ENCODE measurements around the gene OAF.
A peak's percentile ranks its signal among the peaks of the same experiment; 100 is the strongest.

Gene OAF

DNA sequence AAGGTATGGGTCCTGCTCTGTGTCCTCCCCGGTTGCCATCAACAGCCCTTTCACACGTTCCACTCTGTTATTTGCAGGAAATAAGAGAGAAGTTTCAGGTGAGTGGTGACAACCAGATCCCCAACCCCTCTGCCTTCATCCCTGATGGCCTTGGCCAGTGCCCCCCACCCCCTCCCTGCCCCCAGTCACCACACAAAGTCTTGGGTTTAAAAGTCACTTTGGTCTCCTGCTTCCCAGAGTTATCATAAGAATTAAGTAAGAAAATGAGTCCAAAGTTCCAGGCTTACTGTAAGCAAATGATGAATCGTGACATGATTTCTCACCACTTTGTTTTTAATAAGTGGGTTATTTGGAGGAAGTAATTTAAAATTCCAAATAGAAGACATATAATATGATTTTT, 9.2 kb upstream of the OAF start:
- DNase-seq, result no peak

DNA sequence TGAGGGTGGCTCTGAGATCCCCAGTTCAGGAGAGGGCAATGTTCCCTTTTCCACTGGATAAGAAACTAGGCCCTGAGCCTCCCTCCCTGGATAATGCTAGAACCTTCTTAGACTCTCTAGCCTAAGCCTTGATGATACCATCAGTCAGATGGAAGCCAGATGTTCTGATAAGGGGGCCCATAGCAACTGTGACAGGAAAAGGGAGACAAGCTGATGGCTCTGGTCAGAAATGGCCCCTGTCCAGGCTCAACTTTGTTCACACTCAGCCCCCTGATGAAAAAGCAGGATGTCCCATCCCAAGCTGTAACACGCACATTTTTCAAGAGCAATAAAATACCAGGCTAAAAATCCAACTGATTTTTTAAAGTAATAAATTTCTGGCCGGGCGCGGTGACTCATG, 7.2 kb upstream of the OAF start:
- no peak for DNase-seq

DNA sequence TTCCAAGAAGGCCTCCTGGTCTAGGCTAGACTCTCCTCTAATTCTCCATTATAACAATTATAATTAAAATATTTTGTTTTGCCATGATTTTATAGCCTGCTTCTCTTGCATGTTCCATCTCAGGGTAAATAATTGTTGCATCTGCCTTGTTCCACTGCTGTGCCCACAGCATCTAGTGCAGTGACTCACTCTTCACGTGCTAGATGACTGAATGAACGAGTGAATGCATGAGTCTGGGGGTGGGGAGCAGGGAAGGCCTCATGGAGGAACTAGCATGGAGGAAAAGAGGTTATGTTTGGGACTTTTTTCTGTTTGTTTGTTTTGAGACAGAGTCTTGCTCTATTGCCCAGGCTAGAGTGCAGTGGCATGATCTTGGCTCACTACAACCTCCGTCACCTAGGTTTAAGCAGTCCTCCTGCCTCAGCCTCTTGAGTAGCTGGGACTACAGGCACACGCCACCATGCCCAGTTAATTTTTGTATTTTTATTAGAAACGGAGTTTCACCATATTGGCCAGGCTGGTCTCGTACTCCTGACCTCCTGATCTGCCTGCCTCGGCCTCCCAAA, 5.2 kb upstream of the OAF start:
- DNase-seq, result no peak

DNA sequence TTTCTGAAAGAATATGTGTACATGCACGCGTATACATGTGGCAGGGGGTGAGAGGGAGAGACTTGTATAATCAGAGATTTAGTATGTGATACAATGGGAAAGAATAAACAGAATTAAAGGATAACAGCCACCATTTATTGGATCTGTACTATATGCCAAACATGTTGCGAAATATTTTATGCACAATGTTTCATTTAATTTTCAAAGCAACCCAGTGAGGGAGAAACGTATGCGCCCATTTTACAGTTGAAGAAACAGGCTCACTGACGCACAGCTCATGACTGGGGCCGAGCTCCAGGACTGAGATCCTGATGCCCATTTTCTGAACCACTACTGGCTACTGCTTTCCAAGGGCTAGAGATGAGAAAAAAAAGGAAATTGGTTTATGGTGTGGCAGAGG, 3.3 kb upstream of the OAF start:
- DNase-seq, result no peak

DNA sequence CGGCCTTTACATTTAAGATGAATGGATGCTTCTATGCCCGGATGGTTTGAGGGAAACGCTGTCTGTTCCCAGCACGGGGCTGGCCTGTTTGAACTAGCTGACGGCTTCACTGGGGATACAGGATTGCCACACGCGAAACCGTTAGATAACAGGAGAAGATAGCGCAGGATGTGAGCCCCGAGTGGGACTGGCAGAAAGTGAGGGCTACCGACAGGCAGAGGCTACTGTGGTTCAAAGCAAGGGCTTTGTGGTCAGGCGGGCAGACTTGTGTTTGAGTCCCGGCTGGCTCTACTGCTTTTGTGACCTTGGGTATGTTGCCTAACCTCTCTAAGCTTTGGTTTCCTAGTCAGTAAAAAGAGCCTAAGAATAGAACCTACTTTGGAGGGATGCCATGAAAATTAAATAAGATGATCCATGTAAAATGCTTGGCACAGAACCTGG, 2.8 kb upstream of the OAF start:
- DNase-seq, result no peak

DNA sequence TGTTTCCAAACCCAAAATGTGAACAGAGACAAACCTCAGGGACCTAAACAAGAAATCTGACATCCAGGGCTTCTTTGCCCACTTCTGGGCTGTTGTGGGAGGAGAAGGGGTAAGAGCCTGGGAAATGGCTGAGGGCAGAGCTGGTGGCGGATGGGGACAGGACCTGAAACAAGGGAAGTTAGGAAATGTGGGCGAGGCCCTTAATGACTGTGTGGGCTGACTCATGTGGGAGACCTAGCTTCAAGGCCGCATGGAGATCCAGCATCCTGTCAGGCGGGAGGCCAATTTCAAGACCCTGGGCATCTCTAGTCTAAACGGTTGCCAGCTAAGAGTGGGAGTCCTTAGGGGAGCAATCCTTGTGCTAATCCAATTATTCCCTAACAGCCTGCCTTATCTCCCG, 2.1 kb upstream of the OAF start:
- DNase-seq, result no peak

DNA sequence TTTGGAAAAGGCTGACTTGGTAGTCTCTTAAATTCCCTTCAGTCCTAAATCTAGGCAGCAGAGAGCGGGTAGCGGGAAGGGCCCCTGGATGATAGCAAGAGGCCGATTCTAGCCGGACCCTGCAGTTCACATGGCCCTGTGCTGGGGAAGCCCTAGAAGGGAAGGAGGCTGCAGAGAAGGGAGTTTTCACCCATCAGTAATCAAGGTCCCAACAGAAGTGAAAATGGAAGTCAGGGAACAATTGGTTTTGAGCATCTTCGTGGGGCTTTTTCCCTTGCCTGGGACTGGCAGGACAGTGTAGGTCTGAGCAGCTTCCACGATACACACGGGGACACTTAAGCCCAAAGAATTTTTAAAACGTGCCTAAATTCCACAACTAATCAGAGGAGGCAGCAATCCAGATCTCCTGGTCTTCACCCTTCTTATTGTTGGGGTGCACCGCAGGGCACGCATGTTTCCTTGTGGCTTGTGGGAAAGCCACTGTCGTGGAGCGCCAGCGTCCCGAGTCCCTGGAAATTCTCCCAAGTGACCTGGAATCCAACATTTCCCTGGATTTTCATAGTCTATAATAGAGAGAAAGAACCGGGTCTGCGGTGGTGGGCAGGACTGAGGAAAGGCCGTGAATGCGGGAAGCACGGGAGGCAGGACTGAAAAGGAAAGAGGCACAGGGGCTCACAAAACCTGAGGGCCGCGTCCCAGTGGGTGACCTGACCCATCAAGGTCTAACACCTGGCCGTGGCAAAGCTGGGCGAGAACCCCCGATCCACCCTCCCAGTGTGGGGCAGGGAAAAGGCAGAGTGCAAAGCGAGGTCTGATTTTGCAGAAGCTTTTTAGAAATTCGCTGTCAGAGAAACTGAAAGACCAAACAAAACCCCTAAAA, 846 bp upstream of the OAF start:
- peak in 2 of 56 donors; percentile 20 to 34 for DNase-seq

DNA sequence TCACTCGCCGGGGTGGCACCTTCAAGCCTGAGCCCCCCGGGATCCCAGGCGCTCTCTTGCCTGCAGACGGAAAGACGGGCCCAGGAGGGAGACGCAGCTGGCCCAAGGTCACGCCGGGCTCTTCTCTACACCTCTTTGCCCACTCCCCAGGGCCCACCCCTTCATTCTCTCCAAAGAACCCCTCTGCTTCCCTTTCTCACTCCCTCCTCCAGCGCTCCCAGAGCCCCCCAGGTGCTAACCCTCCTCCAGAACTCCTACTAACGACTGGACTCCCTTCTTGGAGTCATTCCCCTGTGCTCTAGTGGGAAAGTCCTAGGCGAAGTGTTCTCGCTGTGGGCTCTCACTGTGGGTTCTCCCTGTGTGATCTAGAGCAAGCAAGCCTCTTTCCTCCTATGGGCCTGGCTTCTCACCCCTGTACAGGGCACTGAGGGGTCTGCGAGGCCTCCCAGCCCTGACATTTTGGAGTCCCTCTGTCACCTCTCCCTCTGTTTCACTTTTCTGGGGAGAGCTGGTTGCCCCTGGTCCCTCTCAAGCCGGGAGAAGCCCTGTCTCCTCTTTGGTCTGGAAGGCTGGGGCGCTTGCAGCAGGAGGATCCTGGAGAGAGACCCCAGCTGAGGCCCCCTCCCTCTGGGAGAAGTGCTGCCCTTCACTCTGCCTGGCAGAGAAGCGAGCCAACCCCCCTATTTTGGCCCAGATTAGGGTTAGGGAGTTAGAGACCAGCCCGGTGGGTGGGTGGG, 858 bp downstream of the OAF start:
- no peak for DNase-seq

DNA sequence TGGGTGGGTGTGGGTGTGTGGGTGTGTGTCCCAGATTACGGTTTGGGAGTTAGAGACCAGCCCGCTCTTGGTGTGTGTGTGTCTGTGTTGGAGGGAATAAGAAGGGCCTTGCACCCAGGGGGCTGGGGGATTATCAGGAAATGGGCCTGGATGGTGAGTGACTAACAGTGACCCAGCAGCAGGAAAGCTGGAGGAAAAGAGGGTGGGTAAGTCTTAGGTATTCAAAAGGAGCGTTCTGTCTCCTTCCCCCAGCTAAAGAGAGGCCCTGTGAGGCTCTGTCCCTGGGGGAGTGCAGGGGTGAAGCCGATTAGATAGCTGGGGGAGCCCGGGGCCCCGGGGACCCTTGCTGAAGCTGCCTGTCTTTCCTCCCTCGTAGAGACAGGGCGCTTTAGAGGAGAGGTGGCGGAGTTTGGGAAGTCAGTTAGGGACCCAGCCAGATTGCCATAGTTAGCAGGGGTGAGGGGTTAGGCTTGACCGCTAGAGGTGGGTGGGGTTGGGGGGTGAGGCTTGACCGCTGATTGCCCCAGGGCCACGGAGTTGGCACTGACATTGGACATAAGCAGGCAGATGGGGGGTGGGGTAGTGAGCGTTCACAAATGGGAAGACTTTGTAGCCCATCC, 1.5 kb downstream of the OAF start:
- no peak for DNase-seq

DNA sequence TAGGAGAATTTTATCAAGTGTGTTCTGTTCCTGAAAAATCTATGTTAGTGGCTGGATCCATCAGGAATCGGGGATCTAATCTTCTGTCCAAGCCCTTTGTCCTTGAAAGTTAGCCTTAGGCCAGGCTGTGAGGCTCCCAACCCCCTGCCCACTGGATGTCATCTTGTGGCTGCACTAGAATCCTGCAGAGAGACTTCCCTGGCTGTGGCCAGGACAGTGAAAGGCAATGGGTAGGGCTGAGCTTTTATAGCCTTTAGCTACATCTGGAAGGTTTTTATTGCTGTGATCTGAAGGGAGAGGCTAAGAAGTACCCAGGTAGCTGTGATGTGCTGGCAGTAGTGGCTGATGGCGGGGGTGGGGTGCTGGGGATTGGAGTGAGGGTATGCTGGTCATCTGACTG, 2.1 kb downstream of the OAF start:
- DNase-seq, result no peak

DNA sequence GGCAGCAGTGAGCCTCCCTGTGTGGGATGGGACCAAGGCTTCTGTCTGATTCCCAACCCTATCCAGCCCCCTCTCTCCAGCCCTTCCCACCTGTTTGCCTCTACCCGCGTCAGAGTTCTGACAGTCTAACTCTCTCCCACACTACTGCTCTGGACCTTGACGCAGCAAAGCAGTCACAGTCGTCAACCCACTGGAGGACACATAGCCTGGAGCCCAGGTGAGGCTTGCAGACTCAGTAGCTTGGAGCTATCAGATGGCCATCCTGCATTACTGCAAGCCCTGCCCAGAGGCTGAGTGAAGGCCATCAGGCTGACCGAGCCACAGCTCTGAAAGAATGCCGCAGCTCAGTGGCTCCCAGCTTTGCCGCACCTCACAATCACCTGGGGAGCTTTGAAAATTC, 3.7 kb downstream of the OAF start:
- no peak for DNase-seq

DNA sequence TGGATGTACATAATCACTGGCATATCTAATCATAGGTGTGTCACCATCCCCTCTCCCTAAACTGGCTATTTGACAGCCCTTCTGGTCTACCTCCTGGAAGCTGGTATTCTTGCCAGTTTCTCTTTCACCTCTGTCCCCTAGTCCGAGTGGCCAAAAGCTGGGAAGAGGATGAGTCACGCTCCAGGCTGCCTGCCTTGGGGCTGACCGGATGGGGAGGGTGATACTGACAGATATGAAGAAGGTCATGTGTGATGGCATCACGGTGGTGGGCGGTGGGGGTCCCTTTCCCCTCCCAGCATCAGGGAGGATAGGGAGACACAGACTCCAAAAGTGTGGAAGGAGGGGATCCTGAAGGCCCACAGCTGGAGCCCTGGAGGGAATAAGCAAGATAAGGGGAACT, 4.8 kb downstream of the OAF start:
- peak in 1 of 56 donors; percentile 22 for DNase-seq

DNA sequence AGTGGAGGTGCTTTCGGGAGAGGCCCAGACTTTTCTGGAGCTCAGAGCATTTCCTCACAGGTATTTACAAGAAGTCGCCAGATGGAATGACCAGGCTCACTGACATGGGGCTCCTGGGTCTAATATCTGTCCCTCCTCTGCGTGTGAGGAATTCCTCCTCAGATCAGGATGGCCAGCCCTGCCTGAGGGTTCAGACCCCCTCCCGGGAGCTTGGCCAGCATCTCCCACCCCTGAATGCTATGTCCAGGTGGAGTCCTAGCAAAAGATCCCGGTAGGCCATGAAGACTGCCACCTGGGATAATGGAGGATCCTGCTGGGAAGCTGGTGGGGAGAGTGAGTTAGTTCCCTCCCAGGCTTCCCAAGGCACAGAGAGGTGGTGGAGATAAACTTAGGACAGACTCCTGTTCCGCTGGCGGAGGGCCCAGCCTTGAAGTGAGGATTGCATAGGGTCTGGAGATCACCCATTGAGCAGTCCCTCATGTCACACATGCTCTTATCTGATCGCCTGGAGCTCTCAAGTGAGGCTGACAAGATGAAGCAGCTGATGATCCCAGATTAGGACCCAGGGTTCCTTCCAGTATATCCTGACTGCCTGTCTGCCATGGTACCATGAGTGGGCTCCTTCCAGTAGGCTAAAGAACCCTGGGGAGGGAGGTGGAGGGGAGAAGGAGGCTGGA, 5.7 kb downstream of the OAF start:
- DNase-seq, result no peak

DNA sequence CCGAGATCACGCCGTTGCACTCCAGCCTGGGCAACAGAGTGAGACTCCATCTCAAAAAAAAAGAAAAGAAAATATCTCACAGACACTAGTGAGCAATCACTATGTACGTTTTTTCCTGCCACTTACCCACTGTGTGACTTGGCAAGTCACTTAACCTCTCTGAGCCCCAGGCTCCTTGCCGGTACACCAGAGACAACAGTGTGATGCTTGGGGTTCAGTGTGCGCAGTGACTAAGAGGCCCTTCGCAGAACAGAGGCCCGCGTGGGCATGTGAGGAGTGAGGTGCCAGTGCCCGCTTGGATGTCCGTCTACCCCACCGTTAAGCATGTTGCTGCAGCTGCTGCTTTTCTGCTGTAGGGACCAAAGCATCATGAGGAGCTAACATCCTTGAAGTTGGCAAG, 6.7 kb downstream of the OAF start:
- no peak for DNase-seq

DNA sequence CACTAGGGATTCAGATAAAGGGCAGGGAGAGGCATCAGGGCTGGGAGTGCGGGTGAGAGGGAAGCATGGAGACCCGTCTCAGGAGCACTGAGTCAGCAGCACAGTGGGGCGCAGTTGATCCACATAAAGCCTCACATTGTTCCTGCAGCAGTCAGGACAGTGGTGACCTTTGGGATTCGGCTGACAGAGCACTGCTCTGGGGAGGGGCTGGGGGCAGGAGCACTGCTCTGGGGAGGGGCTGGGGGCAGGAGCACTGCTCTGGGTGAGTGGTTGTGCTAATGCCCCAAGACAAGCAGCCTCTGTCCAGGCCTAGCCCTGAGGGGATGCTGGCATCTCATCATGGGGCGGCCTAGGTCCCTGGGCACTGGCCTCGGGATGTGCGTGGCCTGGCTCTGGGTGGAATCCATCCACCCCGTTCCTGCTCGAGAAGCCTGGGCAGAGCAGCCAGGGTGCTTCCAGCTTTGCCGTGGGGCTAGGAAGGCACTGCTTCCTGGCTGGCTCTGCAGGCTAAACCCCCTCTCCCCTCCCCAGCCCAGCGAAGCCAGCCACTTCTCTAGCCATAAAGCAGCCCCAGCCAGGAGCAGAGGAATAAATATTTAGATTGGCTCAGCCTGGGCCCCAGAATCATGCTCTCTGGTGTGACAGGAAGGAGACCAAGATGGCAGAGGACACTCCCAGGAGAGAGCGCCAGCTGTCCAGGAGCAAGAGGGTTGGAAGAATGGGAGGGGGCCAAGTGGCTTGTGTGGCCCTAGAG, 7.3 kb downstream of the OAF start:
- DNase-seq, result peak in 47 of 56 donors; percentile 14 to 89 (median 64)

DNA sequence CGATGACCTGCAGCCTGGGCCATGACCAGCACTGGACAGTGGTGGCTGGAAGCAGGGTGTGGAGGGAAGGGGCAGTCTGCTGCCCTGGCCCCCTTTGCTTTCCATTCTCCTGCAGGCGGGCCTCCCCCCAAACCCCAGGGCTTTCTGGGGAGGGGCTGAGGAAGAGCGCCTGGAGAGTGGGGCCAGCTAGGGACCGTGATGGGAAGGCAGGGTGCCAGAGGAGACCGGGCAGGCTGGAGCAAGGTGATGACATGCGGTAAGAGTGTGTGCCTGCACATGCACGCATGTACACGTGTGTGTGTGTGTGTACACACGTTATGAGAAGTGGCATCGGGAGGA, 7.8 kb downstream of the OAF start:
- no peak for DNase-seq

DNA sequence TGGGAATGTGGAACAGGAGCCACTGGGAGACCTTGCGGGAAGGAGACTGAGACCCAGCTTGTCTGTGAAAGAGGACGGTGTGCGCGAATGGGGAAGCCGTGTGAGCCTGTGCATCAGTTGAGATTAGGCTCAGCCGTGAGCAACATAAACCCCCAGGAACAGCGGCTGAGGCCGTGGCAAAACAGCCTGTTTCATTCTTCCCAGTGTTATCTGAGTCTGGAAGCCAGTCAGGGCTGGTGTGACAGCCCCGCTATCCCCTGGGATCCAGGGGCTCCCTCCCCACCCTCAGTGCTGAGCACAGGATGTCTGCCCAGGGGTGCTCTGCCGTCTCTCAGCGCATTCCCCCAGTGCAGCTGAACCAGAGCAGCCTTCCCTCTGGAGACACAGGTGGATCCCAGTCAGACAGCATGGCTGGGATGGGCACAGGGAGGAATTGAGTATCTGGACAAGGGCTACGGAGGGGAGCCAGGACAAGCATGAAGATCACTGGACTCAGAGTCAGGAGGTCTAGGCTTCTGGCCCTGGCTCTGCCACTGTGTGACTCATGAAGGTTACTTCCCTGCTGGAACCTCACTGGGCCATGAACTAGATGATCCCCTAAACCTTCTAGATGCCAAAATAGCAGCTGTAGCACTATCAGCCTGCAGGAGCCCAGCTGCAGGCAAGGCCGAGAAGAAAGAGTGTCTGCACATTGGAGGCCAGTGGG, 8.6 kb downstream of the OAF start:
- peak in 1 of 56 donors; percentile 27 for DNase-seq

DNA sequence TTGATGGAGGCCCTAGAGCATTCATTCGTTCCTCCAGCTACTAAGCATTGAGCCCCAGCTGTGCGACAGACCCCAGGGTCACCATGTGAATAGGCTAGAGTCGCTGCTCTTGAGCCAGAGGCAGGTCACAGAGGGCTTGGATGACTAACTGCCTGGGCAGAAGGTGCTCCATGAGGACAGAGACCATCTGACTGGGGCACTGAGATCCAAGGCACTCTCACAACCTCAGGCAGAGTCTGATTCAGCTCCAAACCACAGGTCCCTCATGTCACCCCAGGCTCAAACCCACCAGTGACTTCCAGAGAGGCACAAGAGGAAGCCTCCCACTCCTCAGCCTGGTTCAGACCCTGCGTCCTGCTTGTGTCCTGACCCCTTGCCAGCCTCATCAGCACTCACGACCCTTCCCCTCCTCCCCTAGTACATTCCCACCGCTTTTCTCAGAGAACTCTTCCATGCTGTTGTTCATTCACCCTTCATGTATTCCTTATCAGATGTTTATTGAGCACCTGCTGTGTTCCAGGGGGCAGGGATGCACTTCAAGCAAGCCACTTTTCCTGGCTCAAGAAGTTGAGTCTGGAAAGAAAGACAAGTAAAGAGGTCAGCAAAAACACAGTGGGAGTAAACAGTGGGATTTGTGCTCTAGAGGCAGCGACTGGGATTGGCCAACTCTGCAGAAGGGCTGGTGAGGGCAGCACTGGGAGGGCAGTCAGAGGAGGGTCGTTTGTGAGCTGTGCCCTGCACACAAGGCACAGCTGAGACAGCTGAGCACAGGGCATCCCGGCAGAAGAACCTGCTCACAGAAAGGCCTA, 9.3 kb downstream of the OAF start:
- peak in 2 of 56 donors; percentile 26 to 30 for DNase-seq

DNA sequence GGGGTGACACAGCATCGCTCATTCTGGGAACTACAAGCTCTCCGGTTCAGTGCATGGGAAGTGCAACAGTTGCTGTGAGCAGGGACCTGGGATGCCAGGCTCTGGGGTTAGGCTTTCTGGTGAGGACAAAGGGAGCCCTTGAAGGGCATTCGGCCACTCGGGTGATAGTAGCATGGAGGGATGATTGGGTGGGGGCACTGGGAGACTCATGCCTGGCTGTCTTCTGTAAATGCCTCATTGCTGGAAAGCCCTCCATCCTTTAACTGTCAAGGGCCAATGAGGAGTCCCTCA, 9.9 kb downstream of the OAF start:
- no peak for DNase-seq
